Naive thymus-derived CD4-positive, alpha-beta T cell (primary cell): ENCODE data around the gene DDX25. TPM values are rescaled to one million over a fixed set of nuclear protein-coding genes. Genes with fewer than 3 reads are reported as not detected.

Experiments
- ATAC-seq: fragments of 150-1000 bp; cut with Tn5 transposase; 2 replicates; pipeline ENCODE4 v1.10.0; 2021; ENCODE audit warnings: mild to moderate bottlenecking, moderate library complexity
- CTCF ChIA-PET: fragments of 350-600 bp; sonication (Branson Sonifier 250); formaldehyde crosslinking; loops from one replicate; lab custom pipeline; 2021; ENCODE audit warnings: antibody characterized with exemption; lab: Charles Lee
- POLR2A ChIA-PET: fragments of 350-600 bp; sonication (Branson Sonifier 250); formaldehyde crosslinking; loops from one replicate; lab custom pipeline; 2021; ENCODE audit warnings: antibody characterized with exemption, inconsistent platforms; lab: Charles Lee
- DNase-seq, 9 donors: peaks; one replicate each; pipeline versions ENCODE4 v3.0.0 to v3.0.0-alpha.2; 2020 to 2022; ENCODE audit warnings: mixed read lengths in 1 of 9
- H3K27ac ChIP-seq: one replicate; pipeline ENCODE4 v1.7.0; 2013; ENCODE audit warnings: mild to moderate bottlenecking, low read depth, low read length, moderate library complexity
- H3K27me3 ChIP-seq, 2 donors: one replicate each; pipeline ENCODE4 v1.7.0; 2013; ENCODE audit warnings: low read length in 2 of 2, mild to moderate bottlenecking in 2 of 2, moderate library complexity in 2 of 2; ENCODE audit not compliant: control insufficient read depth in 2 of 2, insufficient read depth in 2 of 2
- H3K36me3 ChIP-seq, 3 experiments: 1 replicate in 2 of 3; 2 replicates in 1 of 3; pipeline ENCODE4 v1.7.0; 2013; ENCODE audit warnings: low read length in 3 of 3, mild to moderate bottlenecking in 3 of 3, moderate library complexity in 1 of 3; ENCODE audit not compliant: insufficient read depth in 3 of 3, control insufficient read depth in 2 of 3
- H3K4me1 ChIP-seq, 2 donors: one replicate each; pipeline ENCODE4 v1.7.0; 2013; ENCODE audit warnings: low read length in 2 of 2, mild to moderate bottlenecking in 2 of 2, moderate library complexity in 1 of 2; ENCODE audit not compliant: control insufficient read depth in 2 of 2, insufficient read depth in 2 of 2
- H3K4me3 ChIP-seq: 2 replicates; pipeline ENCODE4 v1.7.0; 2013; ENCODE audit warnings: mild to moderate bottlenecking, low read length
- H3K9me3 ChIP-seq, 3 experiments: 1 replicate in 2 of 3; 2 replicates in 1 of 3; pipeline ENCODE4 v1.7.0; 2013; ENCODE audit warnings: low read length in 3 of 3; ENCODE audit not compliant: control insufficient read depth in 2 of 3
- H3K27ac Mint-ChIP-seq, 9 donors: one replicate each; pipeline ENCODE4 v1.8.0; 2020 to 2022; ENCODE audit warnings: mixed read lengths in 9 of 9, mild to moderate bottlenecking in 8 of 9, moderate library complexity in 5 of 9, inconsistent platforms in 2 of 9
- H3K27me3 Mint-ChIP-seq, 5 donors: one replicate each; pipeline ENCODE4 v1.8.0; 2021 to 2022; ENCODE audit warnings: mixed read lengths in 5 of 5, mild to moderate bottlenecking in 1 of 5
- H3K36me3 Mint-ChIP-seq, 5 donors: one replicate each; pipeline ENCODE4 v1.8.0; 2020 to 2022; ENCODE audit warnings: mixed read lengths in 5 of 5, mild to moderate bottlenecking in 3 of 5, inconsistent platforms in 1 of 5
- H3K4me1 Mint-ChIP-seq, 7 donors: one replicate each; pipeline ENCODE4 v1.8.0; 2020 to 2022; ENCODE audit warnings: mixed read lengths in 7 of 7, mild to moderate bottlenecking in 3 of 7, inconsistent platforms in 1 of 7
- H3K4me3 Mint-ChIP-seq, 10 donors: one replicate each; pipeline ENCODE4 v1.8.0; 2020 to 2022; ENCODE audit warnings: mild to moderate bottlenecking in 10 of 10, mixed read lengths in 10 of 10, moderate library complexity in 6 of 10, inconsistent platforms in 2 of 10
- H3K9me3 Mint-ChIP-seq, 11 donors: one replicate each; pipeline ENCODE4 v1.8.0; 2020 to 2022; ENCODE audit warnings: mixed read lengths in 11 of 11, mild to moderate bottlenecking in 4 of 11, inconsistent platforms in 1 of 11, moderate library complexity in 1 of 11
- intact Hi-C, 2 donors: fragments of 100-400 bp; cut with micrococcal nuclease; formaldehyde crosslinking; loops; one replicate each; pipeline ENCODE4 v1.15.1; 2023
- polyA plus RNA-seq, 2 donors: library from polyadenylated mRNA; unstranded; fragments of 300-500 nt; fragmentation: Illumina TruSeq; gene quantifications; one replicate each; pipeline ENCODE4 v1.2.3, GENCODE V29; 2021
- total RNA-seq, 6 experiments: library from RNA in 5 of 6; stranded (reverse) in 5 of 6; gene quantifications; 1 replicate in 5 of 6; 2 replicates in 1 of 6; pipeline ENCODE4 v1.2.3 and lab custom pipeline; 2021 to 2026

Gene DDX25
- total and polyA plus RNA-seq, 7 experiments from 2014 or later = 0.02 to 0.05 TPM; not detected in 5

DNA sequence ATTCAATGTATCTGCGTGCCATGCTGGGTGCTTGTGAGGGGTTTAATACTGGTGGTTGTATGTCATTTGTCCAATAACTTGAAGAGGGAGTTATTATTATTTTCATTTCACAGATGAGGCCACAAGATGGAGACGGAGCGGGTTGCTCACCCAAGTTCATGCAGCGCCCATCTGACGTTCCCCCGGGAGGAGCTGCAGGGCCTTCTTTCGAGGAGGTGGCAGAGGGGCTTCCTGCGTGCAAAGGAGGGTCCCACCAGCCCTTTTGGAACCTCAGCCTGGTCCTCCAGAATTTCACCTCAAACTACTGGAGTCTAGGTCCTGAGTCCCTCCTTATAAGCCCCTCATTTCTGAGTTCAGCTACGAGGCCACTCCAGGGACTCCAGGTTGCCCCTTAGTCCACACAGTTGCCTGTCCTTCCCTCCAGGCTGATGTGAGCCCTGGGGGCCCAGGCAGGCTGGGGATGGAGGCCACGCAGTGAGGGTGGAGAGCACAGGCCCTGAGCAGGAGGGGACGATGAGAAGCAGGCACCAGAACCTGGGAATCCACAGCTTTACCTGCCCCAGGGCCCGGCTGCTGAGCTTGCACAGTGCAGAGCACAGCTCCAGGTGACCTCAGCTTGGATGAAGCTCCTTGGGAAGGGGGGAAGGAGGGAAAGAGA is 38.6 kb downstream of the DDX25 start:
- Mint-ChIP-seq H3K27me3 (no peaks in the 10 kb centered on the region), H3K4me3 (no peak overlapping the region), H3K27ac (no peak overlapping the region), H3K9me3 (peaks cover 0 to 3% (median 0%) of the 10 kb centered on the region in 11 donors), H3K4me1 (peaks cover 7 to 20% (median 16%) of the 10 kb centered on the region in 7 donors), H3K36me3 (no peaks in the 10 kb centered on the region)
- POLR2A ChIA-PET = no interaction called here
- H3K9me3 ChIP-seq = no peaks in the 10 kb centered on the region
- peak in 1 of 9 donors; percentile 17 for DNase-seq
- H3K36me3 ChIP-seq = no peaks in the 10 kb centered on the region
- no peaks in the 10 kb centered on the region for H3K27me3 ChIP-seq
- intact Hi-C loops = loop anchor here (1.0 kb wide), 3 partner anchors 119 to 251 kb away; partner anchors contain the start of gene CDON (in 1 of the 2)
- no peak for ATAC-seq
- CTCF ChIA-PET = interaction anchor here (1.1 to 3.4 kb wide), 4 partner anchors 16 to 252 kb away, joined by 3 to 30 read pairs (median 4); no protein-coding TSS in a partner anchor
- H3K4me1 ChIP-seq = no peaks in the 10 kb centered on the region
- no peak overlapping the region for H3K4me3 ChIP-seq
- no peak overlapping the region for H3K27ac ChIP-seq

DNA sequence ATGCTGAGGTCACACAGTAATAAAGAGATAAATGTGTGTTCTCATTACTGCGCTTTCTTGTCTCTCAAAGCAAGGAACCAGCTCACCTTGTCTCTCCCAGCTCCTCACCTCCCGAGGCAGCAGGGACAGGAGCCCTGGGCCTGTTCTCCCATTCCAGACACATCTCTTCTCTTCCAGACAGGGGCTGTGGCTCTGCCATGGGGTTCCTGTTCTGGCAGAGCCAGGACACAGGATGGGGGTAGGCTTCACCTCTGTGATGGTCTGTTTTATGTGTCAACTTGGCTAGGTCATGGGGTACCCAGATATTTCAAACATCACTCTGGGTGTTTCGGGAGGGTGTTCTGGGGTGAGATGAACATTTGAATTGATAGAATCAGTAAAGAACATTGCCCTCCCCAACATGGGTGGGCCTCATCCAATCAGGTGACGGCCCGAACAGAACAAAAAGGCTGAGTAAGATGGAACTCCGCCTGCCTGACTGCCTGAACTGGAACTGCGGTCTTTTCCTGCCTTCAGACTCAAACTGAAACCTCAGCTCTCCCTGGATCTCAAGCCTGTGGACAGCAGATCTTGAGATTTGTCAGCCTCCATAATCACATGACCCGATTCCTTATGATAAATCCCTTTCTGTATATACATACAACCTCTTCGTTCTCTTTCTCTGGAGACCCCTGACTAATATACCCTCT is 39.5 kb downstream of the DDX25 start:
- H3K4me3 ChIP-seq = no peak overlapping the region
- no peak for ATAC-seq
- Mint-ChIP-seq H3K9me3 (peaks cover 0 to 2% (median 0%) of the 10 kb centered on the region in 11 donors), H3K4me3 (no peak overlapping the region), H3K4me1 (peaks cover 3 to 12% (median 10%) of the 10 kb centered on the region in 7 donors), H3K27ac (no peak overlapping the region), H3K27me3 (no peaks in the 10 kb centered on the region), H3K36me3 (no peaks in the 10 kb centered on the region)
- ChIA-PET CTCF (interaction anchor here (1.3 to 3.4 kb wide), 2 partner anchors 250 to 251 kb away, joined by 5 to 30 read pairs; no protein-coding TSS in a partner anchor), POLR2A (no interaction called here)
- no peaks in the 10 kb centered on the region for H3K27me3 ChIP-seq
- H3K4me1 ChIP-seq = no peaks in the 10 kb centered on the region
- no peak overlapping the region for H3K27ac ChIP-seq
- intact Hi-C loops = no loop called here
- no peaks in the 10 kb centered on the region for H3K9me3 ChIP-seq
- no peaks in the 10 kb centered on the region for H3K36me3 ChIP-seq
- DNase-seq = peak in 1 of 9 donors; percentile 4

DNA sequence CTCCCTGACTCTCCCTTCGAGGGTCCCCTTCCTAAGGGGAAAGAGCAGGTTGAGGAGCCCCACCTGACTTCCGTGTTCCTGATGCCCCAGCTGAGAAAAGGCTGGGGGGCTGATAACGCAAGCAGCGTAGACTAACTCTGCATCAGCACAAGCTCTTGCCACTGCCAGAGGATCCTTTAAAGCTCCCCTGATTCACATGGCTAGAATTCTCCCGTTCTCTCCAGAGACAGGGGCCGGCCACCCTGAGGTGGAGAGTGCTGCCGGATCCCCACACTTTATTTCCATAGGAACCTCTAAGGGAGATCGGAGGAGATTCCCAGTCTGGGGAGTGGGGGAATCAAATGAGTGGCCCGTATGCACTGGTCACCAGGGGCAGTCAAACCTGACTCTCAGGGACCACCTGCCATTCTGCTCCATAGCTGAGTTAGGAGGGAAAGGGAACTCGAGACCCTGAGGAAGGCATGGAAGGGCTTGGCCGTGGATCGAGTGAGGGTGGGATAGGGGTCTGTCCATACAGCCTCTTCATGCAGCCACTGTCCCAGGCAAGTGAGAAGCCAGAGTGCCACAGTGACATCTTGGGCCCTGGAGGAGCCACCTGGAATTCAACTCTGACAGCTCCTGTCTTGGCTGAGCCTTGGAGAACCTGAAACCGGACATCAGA is 40.2 kb downstream of the DDX25 start:
- no peak overlapping the region for H3K4me3 Mint-ChIP-seq
- H3K9me3 Mint-ChIP-seq = no peaks in the 10 kb centered on the region
- DNase-seq = peak in 1 of 9 donors; percentile 9
- ChIA-PET POLR2A (no interaction called here), CTCF (interaction anchor here (1.3 kb wide), 1 partner anchor 249 kb away, joined by 5 read pairs; no protein-coding TSS in a partner anchor)
- Histone ChIP-seq H3K27ac (no peak overlapping the region), H3K4me3 (no peak overlapping the region), H3K9me3 (no peaks in the 10 kb centered on the region), H3K36me3 (no peaks in the 10 kb centered on the region), H3K27me3 (no peaks in the 10 kb centered on the region), H3K4me1 (no peaks in the 10 kb centered on the region)
- peaks cover 0 to 4% (median 0%) of the 10 kb centered on the region in 5 donors for H3K27me3 Mint-ChIP-seq
- no peak for ATAC-seq
- peaks cover 2 to 10% (median 8%) of the 10 kb centered on the region in 7 donors for H3K4me1 Mint-ChIP-seq
- no peaks in the 10 kb centered on the region for H3K36me3 Mint-ChIP-seq
- intact Hi-C loops = no loop called here
- H3K27ac Mint-ChIP-seq = no peak overlapping the region

DNA sequence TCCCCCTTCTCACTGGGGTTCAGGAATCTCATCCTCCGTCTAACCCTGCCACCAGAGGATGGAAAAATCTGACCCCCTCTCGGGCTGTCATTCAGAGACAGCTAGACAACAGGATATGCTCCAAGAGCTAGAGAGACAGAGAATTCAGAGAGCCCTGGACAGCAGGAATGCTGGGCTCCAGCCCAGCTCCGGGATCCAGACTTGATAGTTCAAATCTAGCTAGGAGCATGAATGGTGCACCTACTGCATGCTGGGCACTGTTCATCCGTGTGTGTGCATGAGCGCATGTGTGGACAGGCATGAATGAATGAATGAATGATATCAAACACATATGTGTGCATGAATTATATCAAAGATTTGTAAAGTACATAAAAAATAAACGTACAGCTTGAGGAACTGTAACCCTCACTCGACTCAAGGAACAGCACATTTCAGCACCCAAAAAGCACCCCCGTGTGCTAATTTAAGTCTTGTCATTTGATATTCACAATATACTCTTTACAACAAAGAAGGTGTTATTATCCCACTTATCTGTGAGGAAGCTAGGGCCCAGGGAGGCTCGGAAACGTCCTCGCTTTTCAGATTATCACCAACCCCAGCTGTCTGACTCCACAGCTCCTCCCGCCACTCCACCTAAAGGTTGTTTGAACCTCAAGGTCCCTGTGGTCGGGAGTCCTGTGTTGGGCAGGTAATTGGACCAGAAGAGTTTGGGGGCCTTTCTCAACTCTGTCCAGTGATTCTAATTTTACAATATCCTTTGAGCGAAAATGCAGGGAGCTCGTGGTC is 40.9 kb downstream of the DDX25 start:
- Mint-ChIP-seq H3K27ac (no peak overlapping the region), H3K27me3 (peaks cover 0 to 4% (median 0%) of the 10 kb centered on the region in 5 donors), H3K36me3 (no peaks in the 10 kb centered on the region), H3K9me3 (no peaks in the 10 kb centered on the region), H3K4me3 (no peak overlapping the region), H3K4me1 (peaks cover 2 to 10% (median 8%) of the 10 kb centered on the region in 7 donors)
- intact Hi-C loops = no loop called here
- Histone ChIP-seq H3K4me3 (no peak overlapping the region), H3K4me1 (no peaks in the 10 kb centered on the region), H3K27ac (no peak overlapping the region), H3K36me3 (no peaks in the 10 kb centered on the region), H3K27me3 (no peaks in the 10 kb centered on the region), H3K9me3 (no peaks in the 10 kb centered on the region)
- ATAC-seq = no peak
- peak in 1 of 9 donors; percentile 8 for DNase-seq
- POLR2A ChIA-PET = no interaction called here
- CTCF ChIA-PET = interaction anchor here (0.9 to 1.3 kb wide), 2 partner anchors 245 to 249 kb away, joined by 3 to 5 read pairs; no protein-coding TSS in a partner anchor

DNA sequence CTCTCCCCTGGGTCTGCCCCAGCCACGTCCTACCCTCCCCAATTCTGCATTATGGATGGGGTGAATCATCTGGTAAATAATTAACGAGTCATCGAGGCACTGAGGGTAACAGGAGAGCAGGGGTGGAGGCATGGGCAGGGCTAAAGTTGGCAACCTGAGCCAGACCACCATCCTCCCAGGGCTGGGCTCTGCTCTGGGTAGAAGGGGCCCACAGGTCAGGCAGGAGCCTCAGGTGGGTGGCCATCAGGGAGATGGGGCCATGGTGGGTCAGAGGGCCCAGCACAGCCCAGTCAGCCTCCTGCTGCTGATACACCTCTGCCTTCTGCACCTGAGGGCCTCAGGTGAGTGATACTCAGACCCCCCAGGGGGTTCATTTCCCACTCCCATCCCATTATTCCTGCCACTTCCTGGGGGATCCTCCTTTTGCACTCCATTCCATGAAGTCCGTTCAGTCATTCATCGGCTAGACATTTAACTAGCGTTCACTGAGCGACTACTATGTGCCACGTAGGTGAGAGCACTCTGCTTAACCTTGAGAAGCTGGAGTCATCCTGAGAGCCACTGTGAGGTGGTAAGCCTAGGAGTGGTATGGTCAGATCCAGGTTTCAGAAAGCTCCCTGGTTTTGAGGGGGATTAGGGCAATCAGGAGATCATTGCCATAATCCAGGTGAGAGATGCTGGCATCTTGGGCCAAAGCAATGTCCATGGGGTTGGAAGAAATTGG is 41.7 kb downstream of the DDX25 start, which contains the start of gene VSIG10L2:
VSIG10L2 (plus strand) TSS at position 248 of the 724 bp plus-strand sequence; CDS start at position 260, 12 bp downstream.
- intact Hi-C loops = no loop called here
- Histone ChIP-seq H3K9me3 (no peaks in the 10 kb centered on the region), H3K4me1 (no peaks in the 10 kb centered on the region), H3K27me3 (no peaks in the 10 kb centered on the region), H3K27ac (no peak within 1 kb of the TSS), H3K36me3 (no peaks in the 10 kb centered on the region), H3K4me3 (no peak within 1 kb of the TSS)
- POLR2A ChIA-PET = no interaction called here
- CTCF ChIA-PET = interaction anchor here (0.9 kb wide), 1 partner anchor 244 kb away, joined by 3 read pairs; no protein-coding TSS in a partner anchor
- Mint-ChIP-seq H3K4me1 (peaks cover 2 to 10% (median 8%) of the 10 kb centered on the region in 7 donors), H3K4me3 (no peak within 1 kb of the TSS), H3K27me3 (peaks cover 0 to 4% (median 0%) of the 10 kb centered on the region in 5 donors), H3K9me3 (no peaks in the 10 kb centered on the region), H3K27ac (no peak within 1 kb of the TSS), H3K36me3 (no peaks in the 10 kb centered on the region)
- ATAC-seq = no peak
- peak in 1 of 9 donors; percentile 8 for DNase-seq
